ENCODE data around the gene ZDHHC14.
A peak's percentile ranks its signal among the peaks of the same experiment; 100 is the strongest.

The ZDHHC14 gene

DNA sequence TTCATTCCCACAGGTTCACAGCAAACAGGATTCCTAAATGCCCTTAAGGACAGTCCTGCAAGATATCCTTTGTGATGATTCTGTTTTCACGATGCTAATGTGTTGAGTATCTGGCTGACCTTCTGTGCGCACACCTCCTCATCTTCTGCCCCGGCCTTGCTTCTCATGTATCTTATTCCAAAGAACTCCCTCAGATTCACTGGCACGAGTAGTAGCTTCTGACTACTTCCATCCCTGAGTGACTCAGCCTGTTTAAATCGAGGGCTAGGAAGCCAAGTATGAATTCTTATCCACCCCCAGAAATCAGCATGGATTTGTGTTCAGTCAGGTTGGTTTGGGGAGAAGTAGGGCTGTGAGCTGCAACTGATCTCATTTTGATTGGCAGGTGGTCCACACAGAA is 251.8 kb downstream of the ZDHHC14 start:
- DNase-seq: no peak

DNA sequence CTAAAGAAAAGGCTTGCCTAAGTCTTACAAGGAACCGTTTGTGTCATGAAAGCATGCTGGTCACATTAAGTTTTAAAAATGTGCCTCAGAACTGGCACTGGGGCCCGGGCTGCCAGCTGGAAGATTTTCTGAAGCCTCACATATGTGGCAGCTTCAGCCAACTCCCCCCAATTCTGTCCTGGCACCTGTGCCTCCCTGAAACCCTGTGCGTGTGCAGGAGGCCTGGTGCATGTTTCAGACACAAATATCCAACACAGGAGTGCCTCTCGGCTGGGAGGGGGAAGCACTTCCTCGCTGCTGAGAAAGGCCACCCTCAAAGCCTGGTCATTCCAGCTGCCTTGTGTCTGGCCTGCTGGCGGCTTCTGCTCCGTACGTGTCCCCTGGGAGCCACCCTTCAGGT is 253.6 kb downstream of the ZDHHC14 start:
- no peak for DNase-seq

DNA sequence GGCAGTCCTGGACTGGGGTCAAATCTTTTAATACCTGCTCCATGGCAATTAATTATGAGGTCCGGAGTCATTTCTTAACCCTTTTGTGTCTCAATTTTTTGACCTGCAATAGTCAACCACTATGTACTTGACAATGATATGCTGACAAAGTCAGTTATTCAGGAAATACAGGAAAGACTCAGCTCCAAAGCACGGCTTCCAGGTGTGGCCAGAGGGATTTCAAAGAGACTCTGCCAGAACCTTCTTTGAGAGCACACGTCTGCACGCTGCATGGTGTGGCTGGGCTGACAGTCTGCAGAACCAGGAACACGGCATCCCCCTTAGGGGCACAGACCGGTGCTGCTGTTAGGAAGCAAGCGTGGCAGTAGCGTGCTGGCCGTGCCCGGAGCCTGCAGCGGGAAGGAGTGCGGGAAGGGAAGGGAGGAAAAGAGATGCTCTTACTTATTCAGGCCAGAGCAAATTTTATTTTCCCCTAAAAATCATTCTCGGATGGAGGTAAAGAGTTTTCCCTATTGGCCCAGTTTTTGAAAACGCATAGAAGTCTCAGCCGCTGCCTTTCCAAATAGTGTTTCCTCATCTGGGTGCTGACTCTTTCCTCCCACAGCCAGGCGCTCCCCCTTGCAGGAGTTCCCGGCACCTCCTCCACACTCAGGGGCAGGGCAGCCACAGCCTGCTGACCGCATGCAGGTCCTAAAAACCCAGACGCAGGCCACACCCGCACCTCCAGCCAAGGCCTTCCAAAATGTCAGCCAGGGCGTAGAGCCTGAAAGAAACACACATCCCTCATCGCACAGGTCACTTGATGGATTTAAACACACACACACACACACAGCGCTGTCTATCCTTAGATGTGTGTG is 254.6 kb downstream of the ZDHHC14 start:
- no peak for DNase-seq

- no peak for DNase-seq
Measured at GRCh38 chr6:157637516-157637915, 256.5 kb downstream of the ZDHHC14 start.

- no peak for DNase-seq
Measured at GRCh38 chr6:157637941-157638662, 257.1 kb downstream of the ZDHHC14 start.

DNA sequence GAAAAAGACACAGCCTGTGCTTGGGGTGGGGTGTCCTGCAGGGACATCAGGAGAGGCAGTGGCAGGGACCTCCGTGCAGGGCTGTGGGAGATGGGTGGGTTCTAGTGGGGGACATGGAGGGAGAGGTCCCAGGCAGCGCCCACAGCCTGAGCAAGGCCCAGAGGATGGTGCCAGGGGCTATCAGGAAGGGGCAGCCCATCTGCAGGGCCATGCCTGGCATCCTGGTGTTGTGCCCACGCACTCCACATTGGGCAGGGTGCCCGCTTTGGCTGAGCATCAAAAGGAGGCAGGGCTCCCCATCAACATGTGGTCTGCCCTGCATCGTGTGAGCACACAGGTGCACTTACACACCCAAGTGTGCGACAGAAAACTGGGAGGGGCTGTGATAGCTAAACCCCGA is 257.8 kb downstream of the ZDHHC14 start:
- no peak for DNase-seq

GRCh38 chr6:157640746-157641451 is 259.9 kb downstream of the ZDHHC14 start:
- no peak for DNase-seq

DNA sequence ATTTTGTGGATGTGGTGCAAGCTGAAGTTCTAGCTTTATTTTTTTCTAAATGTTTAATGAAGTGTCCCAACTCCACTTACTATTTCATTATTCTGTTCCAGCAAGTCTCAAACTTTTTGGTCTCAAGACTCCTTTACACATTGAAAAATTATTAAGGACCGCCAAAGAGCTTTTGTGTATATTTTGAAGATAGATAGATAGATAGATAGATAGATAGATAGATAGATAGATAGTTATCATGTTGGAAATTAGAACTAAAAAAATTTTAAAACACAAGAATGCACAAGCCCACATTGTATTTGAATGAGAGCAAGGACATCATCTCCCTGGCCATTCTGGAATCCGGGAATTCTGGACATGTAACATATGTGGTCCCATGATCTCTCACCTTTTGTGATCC is 260.8 kb downstream of the ZDHHC14 start:
- no peak for DNase-seq

DNA sequence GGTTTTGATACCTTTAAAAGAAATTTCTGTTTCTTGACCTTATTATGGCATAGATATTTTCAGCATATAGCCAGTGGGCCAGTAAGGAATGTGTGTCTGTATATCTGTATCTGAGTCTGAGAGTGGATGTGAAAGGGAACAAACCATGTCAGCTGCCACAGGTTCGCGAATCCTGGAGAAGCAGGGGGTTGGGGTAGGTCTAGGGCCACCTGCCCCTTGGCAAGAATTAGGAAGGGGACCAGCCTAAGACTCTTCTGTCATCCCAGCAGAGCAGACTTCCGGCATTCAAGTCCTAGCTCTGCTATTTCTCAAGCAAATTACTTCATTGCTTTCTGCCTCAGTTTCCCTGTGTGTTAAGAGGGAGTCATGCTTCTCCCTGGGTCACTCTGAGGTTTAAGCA is 261.7 kb downstream of the ZDHHC14 start:
- no peak for DNase-seq

DNA sequence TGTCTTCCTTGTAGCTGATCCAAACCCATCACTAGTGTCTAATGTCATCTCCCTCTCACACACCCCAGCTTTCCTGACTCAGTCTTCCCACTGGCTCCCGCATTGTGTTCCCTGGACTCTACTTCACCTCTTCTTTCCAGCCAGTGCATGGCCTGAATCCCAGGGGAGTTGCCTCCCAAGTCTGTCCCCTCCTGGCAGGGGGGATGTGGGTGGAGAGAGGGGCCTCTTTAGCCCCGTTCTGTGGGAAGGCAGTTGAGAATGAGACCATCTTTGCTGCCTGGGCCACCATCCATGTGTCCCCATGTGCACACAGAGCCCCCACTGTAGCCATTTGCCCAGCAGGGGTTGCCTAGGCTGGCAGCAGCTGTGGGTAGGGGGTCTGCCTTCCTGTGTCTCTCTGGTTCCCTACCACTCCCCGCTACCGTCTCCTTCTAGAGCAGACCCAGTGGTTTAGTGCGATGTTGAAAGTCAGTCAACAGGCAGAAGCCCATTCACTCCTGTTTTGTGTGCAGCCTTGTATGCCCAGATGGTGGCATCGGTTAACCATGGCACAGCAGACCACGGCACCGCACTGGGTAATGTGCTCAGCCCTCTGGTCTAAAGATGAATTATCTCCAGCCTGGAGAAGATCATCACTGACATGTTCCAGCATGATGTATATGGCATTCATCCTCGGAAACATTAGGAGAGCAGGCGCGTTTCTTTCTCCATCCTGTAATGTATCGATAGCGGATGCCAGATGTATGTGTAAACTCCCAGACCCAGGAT is 263.2 kb downstream of the ZDHHC14 start:
- DNase-seq: peak; percentile 59

GRCh38 chr6:157645201-157645795 is 264.3 kb downstream of the ZDHHC14 start:
- DNase-seq: no peak

DNA sequence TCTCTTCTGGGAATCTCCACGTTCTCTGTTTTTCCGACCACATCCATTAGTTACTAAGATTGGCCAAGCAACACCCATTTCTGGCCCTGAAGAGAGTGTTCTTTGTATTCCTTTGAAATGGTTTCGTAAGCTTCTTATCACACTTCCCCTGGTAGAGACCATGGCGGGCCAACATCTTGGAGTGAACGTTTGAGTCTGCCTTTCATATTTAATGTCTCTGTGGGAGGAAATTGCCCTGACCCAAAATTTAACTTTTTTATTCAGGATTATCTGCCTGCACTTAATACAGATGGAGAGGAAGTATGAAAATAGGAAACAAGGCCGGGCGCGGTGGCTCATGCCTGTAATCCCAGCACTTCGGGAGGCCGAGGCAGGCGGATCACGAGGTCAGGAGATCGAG is 265.0 kb downstream of the ZDHHC14 start:
- DNase-seq: no peak

DNA sequence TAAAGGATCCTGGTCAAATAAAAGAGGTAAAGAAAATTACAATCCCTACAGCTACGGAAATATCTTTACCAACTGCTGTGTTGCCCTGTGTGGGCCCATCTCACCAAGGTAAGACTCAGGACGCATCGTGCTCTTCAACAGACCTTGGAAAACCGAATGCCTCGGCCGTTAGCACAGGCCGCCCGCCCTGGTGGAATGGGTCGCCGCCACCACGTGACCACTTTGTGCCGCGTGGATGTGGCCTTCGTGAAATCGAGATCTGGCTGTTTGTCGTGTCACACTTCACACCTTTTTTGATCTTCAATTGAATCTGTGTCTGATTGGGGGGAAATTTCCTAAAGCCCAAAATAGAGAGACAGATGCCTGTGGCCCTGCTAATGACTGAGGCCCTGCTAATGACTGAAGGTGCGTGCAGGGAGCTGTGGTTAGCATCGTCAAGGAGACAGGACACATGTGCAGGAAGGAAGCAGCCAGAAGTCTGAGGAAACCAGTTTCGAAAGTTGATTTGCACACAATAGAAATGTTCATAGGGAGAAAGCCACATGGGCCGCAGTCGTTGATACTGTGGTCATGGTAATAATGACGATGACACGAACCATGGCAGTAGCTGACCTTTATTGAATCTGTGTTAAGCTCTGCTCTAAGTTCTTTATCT is 266.4 kb downstream of the ZDHHC14 start:
- no peak for DNase-seq

DNA sequence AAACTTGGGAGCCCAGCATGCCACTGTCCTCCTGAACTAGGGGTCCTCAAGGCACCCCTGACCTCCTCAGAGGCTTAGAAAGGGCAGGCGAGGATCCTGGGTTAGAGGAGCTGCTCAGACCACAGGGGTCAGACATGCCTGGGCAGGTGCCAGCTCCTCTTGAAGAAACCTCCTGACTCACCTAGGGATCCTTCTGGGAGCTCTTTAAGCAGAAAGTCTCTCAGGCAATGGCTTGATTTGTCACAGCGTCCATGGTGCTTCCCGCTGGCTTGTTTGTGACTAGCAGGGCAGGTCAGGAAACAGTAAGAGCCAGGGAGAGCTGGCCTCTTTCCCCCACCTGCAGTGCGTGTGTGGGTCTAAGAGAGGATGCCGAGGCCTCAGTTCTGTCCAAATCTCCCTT is 267.6 kb downstream of the ZDHHC14 start:
- DNase-seq: peak; percentile 59

DNA sequence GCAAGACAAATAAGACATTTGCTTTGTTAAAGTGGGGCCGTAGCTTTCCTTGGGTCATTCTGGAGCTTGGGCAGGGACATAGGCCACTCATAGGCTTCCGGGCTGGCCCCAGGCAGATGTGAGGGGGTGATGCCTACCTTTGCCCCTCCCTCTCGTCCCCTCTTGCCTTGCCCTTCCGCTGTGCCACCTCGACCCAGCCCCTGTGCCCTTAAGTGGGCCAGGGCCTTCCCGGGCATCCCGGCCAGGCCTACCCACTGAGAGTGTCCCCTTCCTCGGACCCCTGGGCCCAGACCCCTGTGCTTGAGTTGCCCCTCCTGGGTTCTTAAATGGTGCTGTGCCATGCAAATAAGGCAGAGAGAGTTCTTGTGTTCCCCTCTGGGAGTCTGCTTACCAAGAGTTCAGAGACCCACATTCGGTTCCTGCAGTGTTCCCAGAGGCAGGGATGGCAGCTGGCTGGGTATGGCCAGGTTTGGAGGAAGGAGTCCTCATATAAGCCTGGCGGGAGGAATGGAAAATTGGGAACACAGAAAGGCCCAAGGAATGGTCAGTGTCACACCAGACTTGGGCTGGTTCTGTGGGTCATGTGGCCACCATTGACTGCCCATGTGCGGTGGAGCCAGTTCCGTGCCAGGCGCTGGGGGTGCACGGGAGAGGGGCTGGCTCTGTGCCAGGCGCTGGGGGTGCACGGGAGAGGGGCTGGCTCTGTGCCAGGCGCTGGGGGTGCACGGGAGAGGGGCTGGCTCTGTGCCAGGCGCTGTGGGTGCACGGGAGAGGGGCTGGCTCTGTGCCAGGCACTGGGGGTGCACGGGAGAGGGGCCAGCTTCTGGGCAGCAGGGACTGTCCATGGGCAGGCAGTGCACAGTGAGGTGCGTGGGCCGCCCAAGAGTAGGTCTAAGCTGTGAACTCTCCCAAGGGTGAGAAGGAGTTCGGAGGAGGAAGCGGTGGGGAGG is 268.6 kb downstream of the ZDHHC14 start:
- peak; percentile 58 for DNase-seq

DNA sequence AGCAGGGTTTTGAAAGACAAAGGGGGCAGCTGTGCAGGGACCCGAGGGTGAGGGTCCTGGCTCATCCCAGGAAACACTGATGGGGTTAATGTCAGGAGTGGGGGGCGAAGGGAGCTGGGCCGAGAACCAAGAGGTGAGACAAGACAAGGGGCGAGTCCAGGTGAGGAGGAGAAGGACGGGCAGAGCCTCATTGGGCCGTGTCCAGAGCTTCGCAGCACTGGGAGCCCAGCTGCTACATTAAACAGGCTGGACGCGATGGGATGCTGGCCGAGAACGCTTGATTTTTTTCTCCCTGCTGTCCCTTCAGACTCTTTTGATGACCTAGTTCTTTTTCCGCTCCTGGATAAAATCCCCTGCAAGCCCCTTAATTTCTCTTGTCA is 269.3 kb downstream of the ZDHHC14 start:
- DNase-seq: no peak

DNA sequence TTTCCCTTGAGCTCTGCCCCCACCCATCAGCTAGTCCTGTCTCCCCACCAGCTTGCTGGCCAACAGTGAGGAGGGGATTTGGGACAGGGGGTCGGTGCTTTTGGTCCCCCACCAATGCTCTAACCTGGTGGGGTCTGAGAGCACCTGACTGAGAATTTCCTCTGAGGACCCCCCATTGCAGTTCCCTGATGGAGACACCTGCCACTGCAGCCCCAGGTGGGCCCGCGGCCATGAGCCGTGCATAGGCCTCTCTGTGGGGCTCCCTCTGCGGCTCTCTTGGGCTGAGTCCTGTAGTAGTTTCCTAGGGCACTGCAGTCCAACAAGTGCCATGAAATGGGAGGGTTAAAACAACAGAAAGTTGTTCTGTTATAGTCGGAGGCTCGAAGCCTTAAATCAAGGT is 269.8 kb downstream of the ZDHHC14 start:
- DNase-seq: no peak

- no peak for DNase-seq
Measured at GRCh38 chr6:157651731-157652490, 270.9 kb downstream of the ZDHHC14 start.

DNA sequence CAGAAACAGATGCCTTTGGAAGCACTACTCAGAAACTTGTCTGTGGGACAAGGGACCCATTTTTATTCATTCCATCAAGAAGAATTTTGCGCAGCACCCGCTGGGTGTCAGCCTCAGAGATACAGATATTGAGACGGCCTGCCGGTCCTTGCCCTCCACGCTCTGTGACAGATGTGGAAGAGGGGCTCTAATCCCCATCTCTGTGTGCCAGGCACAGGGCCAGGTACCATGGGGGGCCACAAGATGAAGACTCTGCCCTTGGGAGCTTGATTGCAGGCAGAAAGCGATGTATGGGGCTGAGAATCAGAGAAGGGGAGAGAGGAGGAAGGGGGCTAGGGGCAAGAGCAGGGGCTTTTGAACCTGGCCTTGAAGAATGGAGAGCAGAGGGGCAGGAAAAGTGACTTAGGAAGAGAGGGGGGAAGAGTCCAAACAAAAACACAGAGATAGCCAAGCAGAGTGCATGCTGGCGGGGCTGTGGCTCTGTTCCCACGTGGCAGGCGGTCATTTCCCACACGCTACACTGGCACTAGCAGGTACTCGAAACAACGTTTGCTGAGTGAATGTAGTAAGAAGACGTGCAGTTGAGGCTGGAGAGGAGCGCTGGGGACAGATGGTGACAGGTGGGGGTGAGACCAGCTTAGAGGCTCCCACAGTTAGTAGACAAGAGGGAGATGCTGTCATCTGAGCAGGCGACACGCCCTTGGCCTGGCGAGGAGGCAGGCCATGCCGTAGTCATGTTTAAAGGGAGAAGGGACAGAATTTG is 271.8 kb downstream of the ZDHHC14 start:
- DNase-seq: peak; percentile 16

Data from NCI-H2171 (cell line).